Measurements from ENCODE around the gene SRSF7.

DNA sequence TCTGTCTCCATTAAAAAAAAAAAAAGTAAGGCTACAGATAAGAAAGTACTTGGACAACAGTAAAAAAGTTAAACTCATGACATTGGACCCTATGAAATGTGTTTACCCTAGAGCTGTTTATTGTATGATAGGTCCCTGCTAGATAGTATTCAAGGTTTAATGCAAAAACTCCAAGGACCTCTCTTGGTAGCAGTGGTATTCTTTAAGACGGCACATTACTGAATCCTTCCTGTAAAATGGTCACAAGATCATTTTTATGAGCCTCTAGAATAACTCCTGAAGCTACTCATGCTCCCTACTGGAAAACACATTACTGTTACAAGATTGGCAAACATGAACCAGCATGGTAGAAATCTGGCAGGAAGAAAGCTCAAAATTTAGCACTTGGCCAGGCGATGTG, 46.5 kb downstream of the SRSF7 start:
- TF ChIP-seq ZFP30 (CRISPR knock-in tag; IDR thresholded peaks at IDR 0.05) (no peak), CSDC2 (CRISPR knock-in tag; IDR thresholded peaks at IDR 0.05) (no peak), ZNF70 (CRISPR knock-in tag; IDR thresholded peaks at IDR 0.05) (no peak), GLIS3 (CRISPR knock-in tag; IDR thresholded peaks at IDR 0.05) (no peak), PPARA (CRISPR knock-in tag; IDR thresholded peaks at IDR 0.05; ENCODE audit: borderline replicate concordance) (no peak), ESRRG (CRISPR knock-in tag; IDR thresholded peaks at IDR 0.05) (no peak), TCF4 (CRISPR knock-in tag; IDR thresholded peaks at IDR 0.05; ENCODE audit: borderline replicate concordance) (no peak), OSR1 (CRISPR knock-in tag; IDR thresholded peaks at IDR 0.05) (no peak)
- TF ChIP-seq, protein P1, sequence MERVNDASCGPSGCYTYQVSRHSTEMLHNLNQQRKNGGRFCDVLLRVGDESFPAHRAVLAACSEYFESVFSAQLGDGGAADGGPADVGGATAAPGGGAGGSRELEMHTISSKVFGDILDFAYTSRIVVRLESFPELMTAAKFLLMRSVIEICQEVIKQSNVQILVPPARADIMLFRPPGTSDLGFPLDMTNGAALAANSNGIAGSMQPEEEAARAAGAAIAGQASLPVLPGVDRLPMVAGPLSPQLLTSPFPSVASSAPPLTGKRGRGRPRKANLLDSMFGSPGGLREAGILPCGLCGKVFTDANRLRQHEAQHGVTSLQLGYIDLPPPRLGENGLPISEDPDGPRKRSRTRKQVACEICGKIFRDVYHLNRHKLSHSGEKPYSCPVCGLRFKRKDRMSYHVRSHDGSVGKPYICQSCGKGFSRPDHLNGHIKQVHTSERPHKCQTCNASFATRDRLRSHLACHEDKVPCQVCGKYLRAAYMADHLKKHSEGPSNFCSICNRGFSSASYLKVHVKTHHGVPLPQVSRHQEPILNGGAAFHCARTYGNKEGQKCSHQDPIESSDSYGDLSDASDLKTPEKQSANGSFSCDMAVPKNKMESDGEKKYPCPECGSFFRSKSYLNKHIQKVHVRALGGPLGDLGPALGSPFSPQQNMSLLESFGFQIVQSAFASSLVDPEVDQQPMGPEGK (CRISPR knock-in tag; IDR thresholded peaks at IDR 0.05; ENCODE audit: borderline replicate concordance): no peak
- TF ChIP-seq, protein P2, sequence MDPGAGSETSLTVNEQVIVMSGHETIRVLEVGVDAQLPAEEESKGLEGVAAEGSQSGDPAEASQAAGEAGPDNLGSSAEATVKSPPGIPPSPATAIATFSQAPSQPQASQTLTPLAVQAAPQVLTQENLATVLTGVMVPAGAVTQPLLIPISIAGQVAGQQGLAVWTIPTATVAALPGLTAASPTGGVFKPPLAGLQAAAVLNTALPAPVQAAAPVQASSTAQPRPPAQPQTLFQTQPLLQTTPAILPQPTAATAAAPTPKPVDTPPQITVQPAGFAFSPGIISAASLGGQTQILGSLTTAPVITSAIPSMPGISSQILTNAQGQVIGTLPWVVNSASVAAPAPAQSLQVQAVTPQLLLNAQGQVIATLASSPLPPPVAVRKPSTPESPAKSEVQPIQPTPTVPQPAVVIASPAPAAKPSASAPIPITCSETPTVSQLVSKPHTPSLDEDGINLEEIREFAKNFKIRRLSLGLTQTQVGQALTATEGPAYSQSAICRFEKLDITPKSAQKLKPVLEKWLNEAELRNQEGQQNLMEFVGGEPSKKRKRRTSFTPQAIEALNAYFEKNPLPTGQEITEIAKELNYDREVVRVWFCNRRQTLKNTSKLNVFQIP (CRISPR knock-in tag; IDR thresholded peaks at IDR 0.05; ENCODE audit: borderline replicate concordance, low read depth): no peak
- TF ChIP-seq, protein P3, sequence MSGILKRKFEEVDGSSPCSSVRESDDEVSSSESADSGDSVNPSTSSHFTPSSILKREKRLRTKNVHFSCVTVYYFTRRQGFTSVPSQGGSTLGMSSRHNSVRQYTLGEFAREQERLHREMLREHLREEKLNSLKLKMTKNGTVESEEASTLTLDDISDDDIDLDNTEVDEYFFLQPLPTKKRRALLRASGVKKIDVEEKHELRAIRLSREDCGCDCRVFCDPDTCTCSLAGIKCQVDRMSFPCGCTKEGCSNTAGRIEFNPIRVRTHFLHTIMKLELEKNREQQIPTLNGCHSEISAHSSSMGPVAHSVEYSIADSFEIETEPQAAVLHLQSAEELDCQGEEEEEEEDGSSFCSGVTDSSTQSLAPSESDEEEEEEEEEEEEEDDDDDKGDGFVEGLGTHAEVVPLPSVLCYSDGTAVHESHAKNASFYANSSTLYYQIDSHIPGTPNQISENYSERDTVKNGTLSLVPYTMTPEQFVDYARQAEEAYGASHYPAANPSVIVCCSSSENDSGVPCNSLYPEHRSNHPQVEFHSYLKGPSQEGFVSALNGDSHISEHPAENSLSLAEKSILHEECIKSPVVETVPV (CRISPR knock-in tag; IDR thresholded peaks at IDR 0.05): no peak

Measured in SK-N-SH treated with all-trans-retinoic acid at 6 μM for 48 hours (cell line).